Measurements from ENCODE around the gene ECI1.
A peak's percentile ranks its signal among the peaks of the same experiment; 100 is the strongest.

The ECI1 gene

DNA sequence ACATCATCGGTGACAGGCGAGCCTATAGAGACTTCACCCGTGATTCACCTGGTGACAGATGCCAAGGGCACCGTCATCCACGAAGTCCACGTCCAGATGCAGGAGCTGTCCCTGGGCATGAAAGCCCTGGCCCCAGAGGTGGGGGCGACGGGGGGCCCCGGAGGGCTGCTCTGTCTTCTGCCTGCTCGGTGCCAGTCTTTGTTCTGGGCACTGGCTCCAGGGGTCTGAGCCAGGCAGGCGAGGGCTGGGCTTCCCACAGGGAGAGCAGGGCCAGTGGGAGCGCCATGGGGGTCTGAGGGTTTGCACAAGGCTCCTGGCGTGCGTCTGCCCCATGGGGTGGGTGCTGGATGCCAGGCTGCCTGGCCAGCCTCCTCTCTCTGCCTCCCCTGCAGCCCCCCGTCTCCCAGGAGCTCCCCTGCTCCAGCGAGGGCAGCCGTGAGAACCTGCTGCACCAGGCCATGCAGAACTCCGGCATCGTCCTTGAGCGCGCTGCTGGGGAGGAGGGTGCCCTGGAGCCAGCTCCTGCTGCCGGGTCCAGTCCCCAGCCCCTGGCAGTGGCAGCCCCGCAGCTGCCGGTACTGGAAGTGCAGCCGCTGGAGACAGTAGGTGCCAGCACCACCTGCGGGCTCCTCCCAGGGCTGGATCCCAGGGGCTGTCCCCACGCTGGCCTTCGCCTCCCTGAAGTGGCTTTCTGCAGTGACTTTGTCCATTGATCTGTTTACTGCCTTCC is 18.2 kb downstream of the ECI1 start:
- no peak for ATAC-seq

DNA sequence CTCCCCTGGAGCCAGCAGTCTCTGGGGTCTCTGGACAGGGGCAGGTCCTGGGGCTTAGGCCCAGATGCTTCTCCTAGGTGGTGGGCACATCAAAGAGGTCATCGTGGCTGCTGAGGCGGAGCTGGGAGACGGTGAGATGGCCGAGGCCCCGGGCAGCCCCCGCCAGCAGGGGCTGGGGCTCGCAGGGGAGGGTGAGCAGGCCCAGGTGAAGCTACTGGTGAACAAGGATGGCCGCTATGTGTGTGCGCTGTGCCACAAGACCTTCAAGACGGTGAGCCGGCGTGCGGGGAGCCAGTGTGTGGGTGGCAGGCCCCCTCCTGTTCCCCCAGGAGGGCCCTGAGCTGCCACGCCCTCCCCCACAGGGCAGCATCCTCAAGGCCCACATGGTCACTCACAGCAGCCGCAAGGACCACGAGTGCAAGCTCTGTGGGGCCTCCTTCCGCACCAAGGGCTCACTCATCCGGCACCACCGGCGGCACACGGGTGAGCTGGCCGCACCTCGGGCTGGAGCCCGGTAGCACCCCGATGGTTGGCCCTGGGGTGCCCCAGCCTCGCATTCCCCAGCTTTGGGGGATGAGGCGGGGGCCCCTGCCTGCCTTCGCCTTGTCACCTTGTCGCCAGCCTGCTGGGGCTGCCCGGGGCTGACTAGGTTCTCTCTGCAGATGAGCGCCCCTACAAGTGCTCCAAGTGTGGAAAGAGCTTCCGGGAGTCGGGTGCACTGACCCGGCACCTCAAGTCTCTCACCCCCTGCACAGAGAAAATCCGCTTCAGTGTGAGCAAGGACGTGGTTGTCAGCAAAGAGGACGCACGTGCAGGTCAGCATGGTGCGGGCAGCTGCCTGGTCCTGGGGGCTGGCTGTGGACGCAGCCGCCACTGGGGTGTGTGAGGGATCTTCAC is 19.0 kb downstream of the ECI1 start:
- ATAC-seq, result no peak

- ATAC-seq, result no peak
Observed at GRCh38 chr16:2231016-2231931, 20.1 kb downstream of the ECI1 start.

GRCh38 chr16:2230376-2230775 is 21.0 kb downstream of the ECI1 start:
- ATAC-seq, result no peak

- no peak for ATAC-seq
Observed at GRCh38 chr16:2229632-2230250, 21.6 kb downstream of the ECI1 start.

DNA sequence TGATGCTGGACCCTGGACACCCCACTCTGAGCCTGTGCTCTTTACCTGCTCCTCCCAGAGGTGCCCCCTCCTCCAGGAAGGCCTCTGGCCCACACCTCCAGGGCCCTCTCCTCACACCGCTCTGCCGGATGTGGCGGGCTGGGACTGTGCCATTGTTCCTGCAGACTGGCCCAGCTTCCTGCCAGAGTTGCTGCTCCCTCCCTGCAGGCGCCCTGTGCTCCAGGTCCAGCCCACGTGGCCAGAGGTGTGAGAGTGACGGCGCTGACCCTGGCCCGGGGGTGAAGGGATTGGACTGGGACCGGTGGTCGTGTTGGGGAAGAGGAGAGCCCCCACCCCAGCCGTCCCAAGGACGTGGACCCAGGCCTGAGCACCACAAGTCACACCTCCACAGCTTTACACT is 22.3 kb downstream of the ECI1 start:
- ATAC-seq, result no peak

DNA sequence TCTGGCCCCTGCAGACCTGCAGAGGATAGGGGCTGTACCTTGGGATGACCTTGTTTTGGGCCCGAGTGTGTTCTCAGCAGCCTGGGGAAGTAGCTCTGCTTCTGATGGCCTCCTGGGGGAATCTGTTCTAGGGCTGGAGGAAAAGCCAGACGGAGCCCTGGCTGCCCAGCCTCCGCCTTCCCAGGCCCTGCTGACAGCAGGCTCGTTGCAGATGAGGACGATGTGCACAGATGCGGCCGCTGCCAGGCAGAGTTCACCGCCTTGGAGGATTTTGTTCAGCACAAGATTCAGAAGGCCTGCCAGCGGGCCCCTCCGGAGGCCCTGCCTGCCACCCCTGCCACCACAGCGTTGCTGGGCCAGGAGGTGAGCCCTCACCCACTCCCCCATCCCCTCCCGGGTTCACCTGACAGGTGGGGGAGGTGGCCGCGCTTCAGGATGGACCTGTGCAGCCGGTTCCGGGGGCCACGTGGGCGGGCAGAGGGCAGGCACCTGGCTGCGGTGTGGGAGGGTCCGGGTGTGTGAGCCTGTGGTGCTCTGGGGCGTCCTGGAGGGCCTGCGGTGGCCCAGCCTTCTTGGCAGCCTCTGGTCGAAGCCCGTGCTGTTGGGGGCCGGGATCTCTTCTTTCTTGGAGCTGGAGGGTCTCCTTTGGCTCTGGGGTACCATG is 23.1 kb downstream of the ECI1 start:
- ATAC-seq, result no peak

DNA sequence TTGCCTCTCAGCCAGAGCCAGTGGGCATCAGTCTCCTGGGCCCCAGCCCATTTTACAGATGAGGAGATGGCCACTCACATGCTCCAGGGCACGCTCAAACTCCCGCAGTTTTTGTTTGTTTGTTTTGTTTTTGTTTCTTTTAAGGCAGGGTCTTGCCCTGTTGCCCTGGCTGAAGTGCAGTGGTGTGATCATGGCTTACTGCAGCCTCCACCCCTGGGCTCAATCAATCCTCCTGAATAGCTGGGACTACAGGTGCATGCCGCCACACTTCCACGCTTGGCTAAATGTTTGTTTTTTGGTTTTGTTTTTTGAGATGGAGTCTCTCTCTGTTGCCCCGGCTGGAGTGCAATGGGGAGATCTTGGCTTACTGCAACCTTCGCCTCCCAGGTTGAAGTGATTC is 24.5 kb downstream of the ECI1 start:
- ATAC-seq, result no peak

DNA sequence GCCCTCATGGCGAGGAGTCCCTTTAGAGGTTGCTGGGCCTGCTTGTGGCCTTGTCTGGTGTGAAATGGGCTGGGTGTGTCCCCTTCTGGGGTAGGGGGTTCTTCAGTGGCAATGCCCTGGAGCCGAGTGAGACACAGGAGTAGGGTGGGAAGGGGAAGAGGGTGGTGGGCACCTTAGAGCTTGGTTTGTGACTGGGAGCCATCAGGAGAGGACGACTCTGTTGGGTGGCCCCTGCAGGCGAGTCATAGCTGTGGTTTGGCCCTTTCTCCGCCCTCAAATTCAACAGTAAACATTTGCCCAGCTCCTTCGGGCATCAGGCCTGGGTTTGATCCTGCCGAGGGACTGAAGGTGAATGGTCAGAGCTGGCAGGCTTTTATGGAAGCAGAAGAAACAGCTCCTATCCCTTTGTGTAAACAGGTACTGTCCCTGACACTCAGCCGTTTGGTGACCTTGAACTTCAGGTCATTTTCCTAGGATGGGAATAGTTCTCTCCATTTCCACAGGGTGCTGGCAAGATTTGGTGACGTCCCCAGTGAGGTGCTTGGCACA is 25.1 kb downstream of the ECI1 start:
- ATAC-seq, result no peak

GRCh38 chr16:2223942-2224486 is 27.4 kb downstream of the ECI1 start:
- peak; percentile 8 to 21 for ATAC-seq

DNA sequence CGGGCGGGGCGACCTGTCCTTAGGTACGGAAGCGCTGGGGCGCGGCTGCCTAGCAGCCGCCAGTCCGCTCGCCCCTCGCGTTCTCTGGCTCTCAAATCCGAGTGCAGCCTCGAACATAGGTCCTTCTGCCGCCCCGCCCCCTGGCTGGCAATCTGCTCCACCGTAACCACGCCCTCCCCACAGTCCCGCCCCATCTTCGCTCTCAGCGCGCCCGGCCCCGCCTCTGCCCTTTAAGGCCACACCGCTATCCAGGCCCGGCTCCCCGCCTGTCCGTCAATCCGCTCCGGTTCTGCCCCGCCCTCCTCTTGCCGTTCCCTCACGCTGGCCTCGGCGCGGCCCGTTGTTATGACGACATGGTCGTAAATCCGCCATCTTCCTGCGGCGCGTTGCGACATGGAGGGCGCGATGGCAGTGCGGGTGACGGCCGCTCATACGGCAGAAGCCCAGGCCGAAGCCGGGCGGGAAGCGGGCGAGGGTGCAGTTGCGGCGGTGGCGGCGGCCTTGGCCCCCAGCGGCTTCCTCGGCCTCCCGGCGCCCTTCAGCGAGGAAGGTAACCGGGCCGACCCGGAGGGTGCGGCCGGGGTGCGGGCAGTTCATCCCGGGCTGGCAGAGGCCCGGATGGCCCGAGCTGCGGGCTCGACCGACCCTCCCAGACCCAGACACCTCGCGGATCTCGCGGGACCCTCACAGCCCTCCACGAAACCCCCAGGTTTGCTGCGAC is 28.0 kb downstream of the ECI1 start, which contains the start of gene E4F1:
Gene E4F1 (plus strand): TSS at position 371 of the 721 bp plus-strand sequence. CDS start 23 bp downstream, at position 394.
- peak; percentile 98 for ATAC-seq

DNA sequence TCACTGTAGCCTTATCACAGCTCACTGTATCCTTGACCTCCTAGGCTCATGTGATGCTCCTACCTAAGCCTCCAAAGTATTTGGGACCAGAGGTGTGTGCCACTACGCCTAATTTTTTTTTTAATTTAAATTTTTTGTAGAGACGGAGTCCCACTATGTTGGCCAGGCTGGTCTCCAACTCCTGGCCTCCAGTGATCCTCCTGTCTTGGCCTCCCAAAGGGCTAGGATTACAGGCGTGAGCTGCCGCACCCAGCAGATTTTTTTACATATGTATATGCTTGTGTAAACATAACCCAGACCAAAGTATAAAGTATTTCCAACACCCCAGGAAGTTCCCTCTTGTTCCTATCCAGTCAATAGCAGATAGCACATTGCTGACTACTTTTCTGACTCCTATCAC is 35.1 kb downstream of the ECI1 start:
- ATAC-seq, result no peak

DNA sequence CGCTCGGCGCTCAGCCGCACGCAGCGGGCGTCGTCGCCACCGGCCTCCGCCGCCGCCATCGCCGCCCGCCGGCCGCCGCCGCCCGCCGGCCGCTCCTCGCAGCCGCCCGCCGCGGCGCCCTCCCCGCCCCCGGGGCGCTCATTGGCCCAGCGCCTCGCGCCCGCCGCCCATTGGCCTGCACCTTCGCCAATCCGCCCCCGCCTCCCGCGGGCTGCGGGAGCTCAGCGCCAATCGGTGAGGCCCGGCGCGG is 36.7 kb downstream of the ECI1 start, which contains the start of gene PGP:
Gene PGP (minus strand): TSS at position 122 of the 250 bp plus-strand sequence. CDS start 63 bp downstream, at position 59.
- ATAC-seq, result peak in 1 of 2 donors; percentile 93

DNA sequence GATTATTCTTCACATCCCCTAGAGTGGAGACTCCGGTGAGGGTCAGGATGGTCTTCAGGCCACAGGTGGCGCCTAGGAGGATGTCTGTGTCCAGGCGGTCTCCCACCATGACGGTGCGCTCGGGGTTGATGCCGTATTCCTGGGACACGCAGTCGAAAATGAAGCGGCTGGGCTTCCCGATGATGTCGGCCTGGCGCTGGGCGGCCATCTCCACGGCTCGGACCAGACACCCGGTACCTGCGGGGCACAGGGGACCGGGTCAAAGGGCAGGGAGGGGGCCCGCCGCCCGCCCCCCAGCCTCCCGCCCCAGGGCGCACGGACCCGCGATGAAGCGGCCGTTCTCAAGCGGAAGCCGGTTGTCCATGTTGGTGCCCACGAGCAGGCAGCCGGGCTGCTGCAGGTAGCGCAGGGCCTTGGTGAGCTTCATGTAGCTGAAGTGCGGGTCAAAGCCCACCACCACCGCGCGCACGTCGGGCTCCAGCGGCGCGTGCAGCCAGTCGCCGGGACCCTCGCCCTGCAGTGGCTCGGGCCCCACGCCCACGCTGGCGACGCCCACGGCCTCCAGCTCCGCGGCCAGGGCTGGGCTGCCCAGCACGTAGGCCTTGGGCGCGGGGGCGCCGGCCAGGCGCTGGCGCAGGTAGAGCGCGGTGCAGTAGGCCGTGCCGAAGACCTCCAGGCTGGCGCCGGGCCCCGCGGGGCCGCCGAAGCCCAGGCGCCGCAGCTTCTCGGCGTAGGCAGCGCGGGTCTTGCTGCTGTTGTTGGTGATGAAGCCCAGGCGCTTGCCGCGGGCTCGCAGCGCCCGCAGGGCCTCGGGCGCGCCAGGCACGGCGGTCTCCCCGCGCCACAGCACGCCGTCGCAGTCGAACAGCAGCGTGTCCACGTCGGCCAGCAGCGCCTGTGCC is 37.3 kb downstream of the ECI1 start:
- ATAC-seq, result peak in 1 of 2 donors; percentile 1

DNA sequence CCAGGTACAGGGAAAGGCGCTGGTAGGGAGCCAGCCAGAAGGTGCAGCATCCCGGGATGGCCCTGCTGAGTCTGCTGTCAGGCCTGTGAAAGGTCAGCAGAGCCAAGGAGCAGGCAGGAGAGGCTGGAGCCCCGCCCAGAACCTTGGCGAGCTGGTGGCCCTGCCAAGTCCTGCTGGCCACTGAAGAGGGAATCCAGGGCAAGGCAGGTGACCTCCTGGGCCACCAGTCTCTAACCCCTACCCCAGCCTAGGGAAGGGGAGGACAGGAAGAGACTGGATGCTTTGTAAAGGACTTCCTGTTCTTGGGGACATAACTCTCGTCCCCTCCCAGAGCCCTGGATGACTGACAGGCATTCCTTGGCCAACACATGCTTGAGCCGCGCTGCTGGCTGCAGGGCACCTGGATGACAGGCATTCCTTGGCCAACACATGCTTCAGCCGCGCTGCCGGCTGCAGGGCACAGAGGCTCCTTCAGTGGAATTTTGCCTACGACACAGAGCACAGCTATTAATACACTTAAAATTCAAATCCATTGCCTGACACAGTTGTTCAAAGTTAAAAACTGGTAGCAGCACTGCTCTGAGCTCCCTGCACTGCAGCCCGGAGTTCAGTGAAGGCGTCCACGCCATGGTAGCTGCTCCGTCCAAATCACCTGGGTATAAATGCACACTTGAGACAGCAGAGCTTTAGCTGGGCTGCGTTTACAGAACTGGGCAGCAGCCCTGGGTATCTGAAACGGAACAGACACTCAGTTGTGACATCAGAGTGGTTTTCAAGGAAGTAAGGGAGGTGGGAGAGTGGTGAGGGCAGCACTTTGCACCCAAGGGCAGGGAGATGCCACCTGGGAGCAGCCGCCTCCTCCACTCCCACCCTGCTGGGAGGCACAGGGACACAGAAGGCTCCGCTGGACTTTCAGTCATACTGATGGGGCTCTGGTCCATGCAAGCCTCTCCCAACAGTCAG is 38.7 kb downstream of the ECI1 start:
- no peak for ATAC-seq

- ATAC-seq, result no peak
Observed at GRCh38 chr16:2211923-2212347, 39.5 kb downstream of the ECI1 start.

GRCh38 chr16:2210386-2211365 is 40.7 kb downstream of the ECI1 start, which contains the start of gene BRICD5:
BRICD5 (minus strand) TSS chr16:2210863; CDS start chr16:2210833, 30 bp downstream.
- no peak for ATAC-seq

Data from activated CD4-positive, CD25-positive, alpha-beta regulatory T cell treated with anti-CD3 and anti-CD28 coated beads, Interleukin-2, amount 50 U/mL, for 24 hours (primary cell).